K562 treated with DMSO at 1 percent for 24 hours (cell line): Measurements from ENCODE around the gene TLR3. TPM values are rescaled to one million over a fixed set of nuclear protein-coding genes. Genes with fewer than 3 reads are reported as not detected.

ENCODE experiments used
- total RNA-seq: library from RNA; unstranded; fragments of 300-600 nt; gene quantifications from 2 replicates; pipeline ENCODE4 v1.2.3, GENCODE V29; 2022; ENCODE audit warnings: low read depth; ENCODE audit not compliant: insufficient read depth

TLR3 gene
- not detected in 2 replicates for total RNA-seq

DNA sequence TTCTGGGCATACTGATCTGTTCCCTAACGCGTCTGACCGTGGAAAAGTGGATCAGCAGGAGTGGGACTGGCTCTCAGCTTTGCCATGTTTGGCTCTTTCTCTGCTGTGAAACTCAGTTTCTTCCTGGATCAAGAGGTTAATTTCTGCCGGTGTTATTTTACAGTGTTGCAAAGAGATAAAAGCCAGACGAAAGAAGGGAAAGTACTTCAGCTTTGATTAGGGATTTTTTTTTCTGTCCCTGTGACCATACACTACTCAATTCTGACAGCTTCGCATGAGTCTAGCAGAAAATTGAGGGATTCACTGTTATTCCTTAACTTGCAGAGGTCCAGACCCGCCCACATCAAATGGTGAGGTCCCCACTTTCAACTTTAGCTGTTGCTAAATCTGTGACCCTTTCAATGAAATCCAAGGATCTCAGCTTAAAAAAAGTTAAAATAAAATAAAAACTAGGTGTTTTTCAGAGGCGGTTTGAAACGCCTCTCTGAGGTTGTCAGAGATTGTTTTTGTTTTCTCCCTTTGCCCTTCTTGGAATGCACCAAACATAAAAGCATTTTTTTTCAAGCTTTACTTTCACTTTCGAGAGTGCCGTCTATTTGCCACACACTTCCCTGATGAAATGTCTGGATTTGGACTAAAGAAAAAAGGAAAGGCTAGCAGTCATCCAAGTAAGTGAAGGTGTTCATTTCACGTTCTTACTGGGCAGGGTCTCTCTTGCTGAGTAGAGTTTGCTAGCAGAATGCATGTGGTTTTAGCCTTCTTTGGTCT is at the start of gene TLR3:
TSS of gene TLR3 (plus strand) at position 576 of the 768 bp plus-strand sequence. CDS start 7,464 bp downstream, outside the sequence.

DNA sequence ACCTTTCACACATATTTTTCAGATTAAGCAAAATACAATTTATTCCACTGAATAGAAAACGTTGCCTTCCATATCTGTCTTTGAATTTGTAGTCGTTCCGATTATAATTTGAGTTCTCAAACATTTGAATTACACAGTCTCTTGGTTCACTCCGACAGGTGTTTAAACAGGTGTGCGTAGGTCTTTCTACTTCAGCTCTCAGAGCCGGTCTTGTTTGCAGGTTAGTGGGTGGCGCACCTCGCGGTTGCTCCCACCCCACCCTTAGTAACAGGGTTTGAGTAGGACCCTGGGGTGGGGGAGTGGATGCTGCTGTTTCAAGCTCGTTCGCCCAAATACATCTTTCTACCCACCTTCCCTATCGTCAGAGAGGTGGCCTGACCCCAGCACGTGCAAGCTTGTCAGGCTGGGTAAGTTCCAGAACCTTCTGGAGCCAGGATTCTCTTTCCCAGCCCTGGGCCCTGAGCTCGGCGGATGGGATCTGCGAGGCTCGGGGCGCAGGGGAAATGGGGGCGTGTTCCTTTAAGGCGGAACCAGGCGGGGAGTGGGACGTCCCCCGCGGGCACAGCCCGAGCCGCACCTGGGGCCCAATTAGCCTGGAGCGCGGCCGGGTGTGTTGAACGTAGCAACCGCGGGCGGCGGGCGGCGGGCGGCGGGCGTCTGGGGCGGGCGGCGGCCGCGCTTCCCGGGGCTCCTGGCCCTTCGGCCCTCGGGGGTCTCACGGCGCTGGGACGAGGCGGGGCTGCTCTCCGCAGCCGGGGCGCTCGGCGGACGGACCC is 35.3 kb downstream of the TLR3 start, which contains the start of gene FAM149A:
TSS of gene FAM149A (plus strand) at position 591 of the 776 bp plus-strand sequence.

Other genes with a start within 250 kb of the TLR3 start
- not detected in 2 replicates for gene FAM149A, start 35.5 kb downstream of the TLR3 start, total RNA-seq
- 6.5 and 7.4 TPM in 2 replicates for gene CYP4V2, start 122.4 kb downstream of the TLR3 start, total RNA-seq
- gene KLKB1, start 158.4 kb downstream of the TLR3 start, total RNA-seq, result not detected in 2 replicates
- gene F11, start 197.0 kb downstream of the TLR3 start, total RNA-seq, result not detected in 2 replicates